Neural crest cell (in vitro differentiated cells): ENCODE results near the gene KNDC1. TPM values are rescaled to one million over a fixed set of nuclear protein-coding genes. Genes with fewer than 3 reads are reported as not detected.

ENCODE experiments used
- DNase-seq: peaks from one replicate; pipeline ENCODE4 v3.0.0; 2021; ENCODE audit warnings: low read depth, mixed read lengths, low spot score
- H3K27ac Mint-ChIP-seq: one replicate; pipeline ENCODE4 v1.8.0; 2021; ENCODE audit warnings: mild to moderate bottlenecking, mixed read lengths; ENCODE audit not compliant: unreplicated experiment
- H3K27me3 Mint-ChIP-seq: 2 replicates; pipeline ENCODE4 v1.8.0; 2021; ENCODE audit warnings: low read depth, mild to moderate bottlenecking, mixed read lengths
- H3K36me3 Mint-ChIP-seq: 2 replicates; pipeline ENCODE4 v1.8.0; 2021; ENCODE audit warnings: low read depth, mild to moderate bottlenecking, mixed read lengths
- H3K4me1 Mint-ChIP-seq: 2 replicates; pipeline ENCODE4 v1.8.0; 2021; ENCODE audit warnings: mixed read lengths
- H3K4me3 Mint-ChIP-seq: one replicate; pipeline ENCODE4 v1.8.0; 2021; ENCODE audit warnings: mild to moderate bottlenecking, mixed read lengths
- H3K9me3 Mint-ChIP-seq: 2 replicates; pipeline ENCODE4 v1.8.0; 2021; ENCODE audit warnings: mixed read lengths
- total RNA-seq: library from RNA; stranded (reverse); gene quantifications from 2 replicates; pipeline ENCODE4 v1.2.1, GENCODE V29; 2021
- TF ChIP-seq, protein P1 (sequence below): fragments of 200-600 bp; sonication (generic); conservative IDR thresholded peaks from 2 replicates; pipeline ENCODE4 v1.5.0; 2021; ENCODE audit warnings: antibody characterized with exemption, mild to moderate bottlenecking

KNDC1 gene
- total RNA-seq, 1 donor from 2014 or later, result 5.5 TPM

DNA sequence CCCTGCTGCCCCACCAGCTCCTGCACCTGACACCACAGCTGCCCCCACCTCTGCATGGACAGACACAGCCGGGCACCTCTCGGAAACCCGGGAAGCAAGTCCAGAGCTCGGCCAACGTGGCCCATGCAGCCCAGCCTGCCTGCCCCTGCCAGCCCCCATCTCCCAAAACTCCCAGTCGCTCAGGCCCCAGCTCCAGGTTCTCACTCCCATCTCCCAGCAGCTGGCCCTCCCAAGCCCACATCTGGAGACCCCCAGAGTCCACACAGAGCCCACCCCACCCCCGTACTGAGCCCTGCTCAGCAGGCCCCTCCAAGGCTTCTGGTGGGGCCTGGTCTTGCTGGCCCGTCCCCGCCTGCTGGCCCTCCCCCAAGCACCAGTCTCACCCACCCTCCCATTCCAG lies 37.8 kb downstream of the KNDC1 start:
- Mint-ChIP-seq H3K27me3 (peaks cover 17% of the 10 kb centered on the region), H3K9me3 (no peaks in the 10 kb centered on the region), H3K27ac (no peak overlapping the region), H3K36me3 (peaks cover 3% of the 10 kb centered on the region), H3K4me3 (no peak overlapping the region), H3K4me1 (no peaks in the 10 kb centered on the region)
- DNase-seq, result no peak
- TF ChIP-seq, protein P1, sequence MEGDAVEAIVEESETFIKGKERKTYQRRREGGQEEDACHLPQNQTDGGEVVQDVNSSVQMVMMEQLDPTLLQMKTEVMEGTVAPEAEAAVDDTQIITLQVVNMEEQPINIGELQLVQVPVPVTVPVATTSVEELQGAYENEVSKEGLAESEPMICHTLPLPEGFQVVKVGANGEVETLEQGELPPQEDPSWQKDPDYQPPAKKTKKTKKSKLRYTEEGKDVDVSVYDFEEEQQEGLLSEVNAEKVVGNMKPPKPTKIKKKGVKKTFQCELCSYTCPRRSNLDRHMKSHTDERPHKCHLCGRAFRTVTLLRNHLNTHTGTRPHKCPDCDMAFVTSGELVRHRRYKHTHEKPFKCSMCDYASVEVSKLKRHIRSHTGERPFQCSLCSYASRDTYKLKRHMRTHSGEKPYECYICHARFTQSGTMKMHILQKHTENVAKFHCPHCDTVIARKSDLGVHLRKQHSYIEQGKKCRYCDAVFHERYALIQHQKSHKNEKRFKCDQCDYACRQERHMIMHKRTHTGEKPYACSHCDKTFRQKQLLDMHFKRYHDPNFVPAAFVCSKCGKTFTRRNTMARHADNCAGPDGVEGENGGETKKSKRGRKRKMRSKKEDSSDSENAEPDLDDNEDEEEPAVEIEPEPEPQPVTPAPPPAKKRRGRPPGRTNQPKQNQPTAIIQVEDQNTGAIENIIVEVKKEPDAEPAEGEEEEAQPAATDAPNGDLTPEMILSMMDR, result no peak

DNA sequence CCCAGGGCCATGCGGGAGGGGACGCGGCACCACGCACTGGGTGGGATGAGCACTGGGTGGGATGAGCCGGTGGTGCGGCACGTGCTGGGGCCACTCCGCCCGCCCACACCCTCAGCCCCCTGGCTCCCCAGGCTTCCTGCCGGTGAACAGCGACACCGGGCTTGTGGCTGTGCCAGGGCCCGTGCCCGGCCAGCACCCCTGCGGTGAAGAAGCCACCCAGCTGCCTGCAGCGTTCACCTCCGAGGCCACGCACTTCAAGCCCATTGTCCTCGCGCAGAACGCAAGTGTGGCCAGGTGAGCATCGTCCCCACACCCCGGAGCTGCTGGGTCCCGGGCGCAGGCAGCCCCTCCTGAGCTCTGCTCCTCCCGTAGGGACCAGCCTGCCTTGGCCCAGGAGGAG lies 38.2 kb downstream of the KNDC1 start:
- DNase-seq, result no peak
- no peaks in the 10 kb centered on the region for H3K9me3 Mint-ChIP-seq
- no peak overlapping the region for H3K27ac Mint-ChIP-seq
- no peaks in the 10 kb centered on the region for H3K4me1 Mint-ChIP-seq
- no peak overlapping the region for H3K4me3 Mint-ChIP-seq
- peaks cover 3% of the 10 kb centered on the region for H3K36me3 Mint-ChIP-seq
- H3K27me3 Mint-ChIP-seq, result peaks cover 17% of the 10 kb centered on the region
- TF ChIP-seq, protein P1, result no peak

DNA sequence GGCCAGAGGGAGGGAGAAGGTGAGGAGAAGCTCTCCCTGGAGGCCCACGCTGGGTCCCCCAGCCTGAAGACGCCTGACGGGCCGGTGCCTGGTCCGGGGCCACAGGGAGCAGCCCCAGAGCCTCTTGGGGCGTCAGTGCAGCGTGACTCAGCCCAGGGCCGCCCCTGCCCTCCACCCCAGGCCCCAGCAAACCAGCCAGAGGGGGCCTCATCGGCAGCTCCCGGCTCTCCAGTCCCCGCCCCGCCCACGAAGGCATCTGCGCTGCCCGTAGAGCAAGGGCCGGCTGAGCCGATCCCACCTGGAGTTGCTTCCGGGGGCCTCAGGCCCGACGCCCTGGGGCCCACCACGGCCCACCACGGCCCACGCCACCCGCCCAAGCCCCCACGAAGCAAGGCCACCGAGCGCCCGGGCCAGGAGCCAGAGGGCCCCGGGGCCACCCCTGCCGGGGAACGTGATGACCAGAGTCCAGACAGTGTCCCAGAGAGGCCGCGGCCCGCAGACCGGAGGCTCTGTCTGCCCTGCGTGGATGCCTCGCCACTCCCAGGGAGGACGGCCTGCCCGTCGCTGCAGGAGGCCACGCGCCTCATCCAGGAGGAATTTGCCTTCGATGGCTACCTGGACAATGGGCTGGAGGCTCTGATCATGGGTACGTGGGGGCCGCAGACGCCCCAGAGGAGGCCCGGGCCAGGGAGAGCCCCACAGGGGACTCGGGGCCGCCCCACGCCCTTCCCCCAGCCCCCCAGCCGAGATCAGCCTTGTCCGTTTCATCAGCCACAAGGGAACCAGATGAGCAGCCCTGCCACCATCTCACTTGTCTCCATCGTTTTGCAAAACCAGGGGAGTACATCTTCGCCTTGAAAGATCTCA lies 38.8 kb downstream of the KNDC1 start:
- Mint-ChIP-seq H3K36me3 (peaks cover 3% of the 10 kb centered on the region), H3K27me3 (peaks cover 11% of the 10 kb centered on the region), H3K9me3 (no peaks in the 10 kb centered on the region), H3K27ac (no peak overlapping the region), H3K4me3 (no peak overlapping the region), H3K4me1 (no peaks in the 10 kb centered on the region)
- no peak for DNase-seq
- TF ChIP-seq, protein P1, result no peak

DNA sequence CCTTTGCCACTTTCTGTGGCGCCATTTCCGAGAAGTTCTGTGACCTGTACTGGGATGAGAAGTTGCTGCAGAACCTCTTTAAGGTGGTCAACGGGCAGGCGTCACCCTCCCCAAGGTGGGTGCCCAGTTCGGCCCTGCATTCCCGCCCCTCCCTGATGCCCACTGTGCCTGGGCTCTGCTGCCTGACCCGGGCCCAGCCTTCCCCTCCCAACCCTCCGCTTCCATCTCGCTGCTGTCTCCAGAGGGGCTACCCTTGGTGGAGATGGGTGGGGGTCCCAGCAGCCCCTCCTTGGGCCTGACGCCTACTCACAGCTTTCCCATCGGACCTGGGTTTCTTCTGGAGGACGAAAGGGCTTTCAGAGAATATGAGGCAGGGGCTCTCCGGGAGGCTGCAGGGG lies 39.5 kb downstream of the KNDC1 start:
- no peak overlapping the region for H3K4me3 Mint-ChIP-seq
- H3K27ac Mint-ChIP-seq, result no peak overlapping the region
- no peaks in the 10 kb centered on the region for H3K9me3 Mint-ChIP-seq
- H3K4me1 Mint-ChIP-seq, result no peaks in the 10 kb centered on the region
- TF ChIP-seq, protein P1, result no peak
- peaks cover 3% of the 10 kb centered on the region for H3K36me3 Mint-ChIP-seq
- no peak for DNase-seq
- peaks cover 6% of the 10 kb centered on the region for H3K27me3 Mint-ChIP-seq

DNA sequence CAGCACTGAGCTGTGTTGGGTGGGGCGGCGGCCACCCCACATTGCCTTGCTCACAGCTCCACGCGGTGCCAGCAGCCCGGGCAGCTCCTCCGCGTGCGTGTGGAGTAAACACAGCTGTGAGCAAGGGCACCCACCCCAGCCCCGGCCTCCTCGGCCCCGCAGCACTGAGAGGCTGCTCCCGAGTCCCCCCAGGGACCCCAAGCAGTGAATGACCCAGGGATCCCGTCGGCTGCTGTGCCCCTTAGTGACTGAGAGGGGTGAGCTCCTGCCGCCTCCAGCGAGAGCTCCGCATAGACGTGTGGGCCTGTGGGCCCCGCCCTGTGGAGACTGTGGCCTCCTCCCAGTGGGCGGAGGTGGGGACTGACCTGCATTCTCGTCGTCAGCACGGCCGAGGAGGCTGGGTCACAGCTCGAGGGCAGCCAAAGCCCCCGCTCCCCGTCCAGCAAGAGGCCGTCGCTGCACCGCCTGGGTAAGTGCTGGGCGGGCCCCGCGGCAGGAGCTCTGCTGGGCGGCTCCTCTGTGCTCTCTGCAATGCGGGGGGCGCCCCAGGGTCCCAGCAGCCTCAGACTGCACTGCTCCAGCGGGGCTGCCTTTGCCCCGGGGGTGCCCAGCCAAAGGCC lies 40.1 kb downstream of the KNDC1 start:
- TF ChIP-seq, protein P1, result no peak
- Mint-ChIP-seq H3K9me3 (no peaks in the 10 kb centered on the region), H3K4me3 (no peak overlapping the region), H3K27me3 (no peaks in the 10 kb centered on the region), H3K4me1 (no peaks in the 10 kb centered on the region), H3K36me3 (no peaks in the 10 kb centered on the region), H3K27ac (no peak overlapping the region)
- DNase-seq, result no peak
